ENCODE results near the gene MMEL1. TPM values are rescaled to one million over a fixed set of nuclear protein-coding genes. Genes with fewer than 3 reads are reported as not detected.
A peak's percentile ranks its signal among the peaks of the same experiment; 100 is the strongest.

Gene MMEL1
- total RNA-seq, 2 experiments from 2014 or later: 3.7 to 4.0 TPM

DNA sequence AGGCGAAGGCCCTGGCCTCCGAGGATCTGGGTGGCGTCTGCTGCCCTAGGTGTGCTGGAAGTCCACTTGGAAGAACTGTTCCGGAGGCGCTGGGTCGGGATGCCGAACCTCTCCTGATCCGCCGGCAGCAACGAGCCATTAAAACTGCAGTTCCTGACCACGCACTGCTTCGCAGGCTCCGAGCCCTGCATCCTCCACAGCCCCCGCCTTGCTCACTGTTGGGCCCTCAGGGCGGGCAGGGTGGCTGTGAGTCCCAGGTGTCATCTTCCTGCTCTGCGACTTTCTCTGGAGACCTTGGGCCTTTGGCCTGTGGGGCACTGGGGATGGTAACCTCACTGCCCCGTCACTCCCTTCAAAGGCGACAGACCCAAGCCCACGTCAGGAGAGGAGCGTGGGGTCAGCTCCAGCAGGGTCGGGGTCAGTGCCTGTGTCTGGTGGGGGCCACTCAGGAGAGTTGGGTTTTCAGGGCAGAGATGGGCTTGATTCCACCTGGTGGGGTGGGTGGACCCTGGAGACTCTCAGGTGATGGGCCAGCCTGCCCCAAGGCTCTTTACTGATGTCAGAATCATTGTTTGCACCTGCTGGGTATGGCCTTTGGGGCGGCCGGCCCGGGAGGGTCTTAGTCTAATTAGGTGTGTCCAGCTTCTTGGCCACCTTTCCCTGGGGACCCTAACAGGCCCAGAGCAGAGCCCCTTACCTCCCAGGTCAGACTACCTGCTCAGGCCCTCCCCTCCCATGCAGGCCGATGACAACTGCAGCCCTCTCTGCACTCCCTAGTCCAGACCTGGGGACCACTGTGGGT, 43.2 kb downstream of the MMEL1 start:
- CTCF ChIA-PET: no interaction called here
- Mint-ChIP-seq H3K27ac (no peak overlapping the region), H3K4me1 (ENCODE audit: low read depth) (peaks cover 13% of the 10 kb centered on the region), H3K9me3 (ENCODE audit: insufficient read depth) (no peaks in the 10 kb centered on the region), H3K4me3 (no peak overlapping the region), H3K27me3 (ENCODE audit: low read depth) (no peaks in the 10 kb centered on the region), H3K36me3 (ENCODE audit: low read depth) (peaks cover 6% of the 10 kb centered on the region)
- POLR2A ChIA-PET: no interaction called here
- ATAC-seq (no peak), DNase-seq (no peak)

DNA sequence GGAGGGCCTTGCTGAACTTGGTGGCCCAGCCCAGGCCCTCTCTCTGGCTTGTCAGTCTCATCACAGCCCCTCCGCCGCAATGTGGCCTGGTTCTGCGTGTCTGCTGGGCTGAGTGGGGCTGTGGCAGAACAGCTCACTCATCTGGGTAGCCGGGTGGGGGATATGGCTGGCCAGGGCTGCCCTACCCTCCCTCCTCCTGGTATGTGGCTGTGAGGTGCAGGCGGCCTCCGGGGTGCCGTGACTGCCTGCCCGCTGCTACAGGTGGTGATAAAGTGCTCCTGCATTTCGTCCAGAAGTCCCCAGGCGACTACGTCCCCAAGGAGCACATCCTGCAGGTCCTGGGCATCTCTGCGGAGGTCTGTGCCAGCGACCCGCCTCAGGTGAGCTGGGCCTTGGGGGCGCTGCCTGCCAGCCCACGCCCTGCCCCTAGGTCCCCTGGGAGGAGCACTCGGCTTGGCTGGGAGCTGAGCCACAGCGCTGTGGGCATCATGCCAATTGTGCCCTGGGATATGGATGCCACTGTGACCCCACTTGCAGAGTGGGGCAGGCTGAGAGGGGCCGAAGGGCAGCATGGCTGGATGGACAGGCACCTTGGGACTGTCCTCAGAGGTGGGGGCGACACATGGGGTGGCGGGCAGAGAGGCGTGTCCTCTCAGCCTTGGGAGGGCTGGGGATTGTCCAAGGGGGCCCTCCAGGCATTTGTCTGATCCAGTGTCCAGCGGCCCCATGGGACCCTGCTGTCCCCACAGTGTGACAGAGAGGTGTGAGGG, 44.0 kb downstream of the MMEL1 start:
- ATAC-seq (no peak), DNase-seq (no peak)
- Mint-ChIP-seq H3K27me3 (ENCODE audit: low read depth) (no peaks in the 10 kb centered on the region), H3K36me3 (ENCODE audit: low read depth) (peaks cover 11% of the 10 kb centered on the region), H3K27ac (no peak overlapping the region), H3K4me1 (ENCODE audit: low read depth) (peaks cover 21% of the 10 kb centered on the region), H3K4me3 (peak overlapping the region; percentile 31), H3K9me3 (ENCODE audit: insufficient read depth) (no peaks in the 10 kb centered on the region)
- CTCF ChIA-PET: no interaction called here
- POLR2A ChIA-PET: no interaction called here

DNA sequence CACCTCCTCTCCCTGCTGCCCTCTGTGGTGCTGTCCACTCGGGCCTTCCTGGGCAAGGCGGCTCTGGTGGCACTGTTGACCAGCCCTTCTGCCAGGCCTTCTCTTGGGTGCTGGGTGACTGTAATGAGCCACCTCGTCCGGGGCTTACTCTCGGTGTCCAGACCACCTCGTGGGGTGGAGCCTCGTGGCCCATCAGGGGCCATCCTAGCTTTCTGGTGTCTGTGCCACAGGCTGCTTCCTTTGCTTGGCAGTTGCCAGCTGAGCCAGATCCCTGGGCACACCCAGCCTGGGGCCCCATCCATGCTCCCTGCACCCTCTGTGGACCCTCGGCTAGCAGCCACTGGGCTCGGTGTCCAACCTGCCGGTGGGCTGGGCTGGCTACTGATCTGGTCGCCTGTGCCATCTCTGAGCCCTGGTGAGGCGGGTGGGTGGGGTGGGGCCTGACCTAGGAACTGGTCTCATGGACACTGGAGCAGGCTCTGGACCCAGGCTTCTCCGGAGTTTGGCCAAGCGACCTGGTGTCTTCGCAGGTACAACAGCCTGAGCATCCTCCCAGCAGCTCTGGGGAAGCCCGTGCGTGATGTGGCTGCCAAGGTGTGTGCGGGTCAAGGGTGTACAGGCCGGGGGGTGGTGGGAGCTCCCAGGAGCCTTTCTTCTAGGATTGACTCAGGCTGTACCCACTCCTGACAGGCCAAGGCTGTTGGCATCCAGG, 44.8 kb downstream of the MMEL1 start:
- H3K27me3 Mint-ChIP-seq (ENCODE audit: low read depth): no peaks in the 10 kb centered on the region
- peaks cover 14% of the 10 kb centered on the region for H3K36me3 Mint-ChIP-seq (ENCODE audit: low read depth)
- H3K9me3 Mint-ChIP-seq (ENCODE audit: insufficient read depth): no peaks in the 10 kb centered on the region
- peak overlapping the region; percentile 82 for H3K4me3 Mint-ChIP-seq
- POLR2A ChIA-PET: interaction anchor here (1.4 to 5.1 kb wide), 3 partner anchors 25 to 40 kb away, joined by 12 to 130 read pairs (median 42); partner anchors contain the start of gene TNFRSF14
- DNase-seq: no peak
- CTCF ChIA-PET: interaction anchor here (1.0 to 4.7 kb wide), 3 partner anchors 27 to 172 kb away, joined by 3 to 32 read pairs (median 3); partner anchors contain the start of gene TNFRSF14
- peak overlapping the region; percentile 43 for H3K27ac Mint-ChIP-seq
- H3K4me1 Mint-ChIP-seq (ENCODE audit: low read depth): peaks cover 29% of the 10 kb centered on the region
- no peak for ATAC-seq

DNA sequence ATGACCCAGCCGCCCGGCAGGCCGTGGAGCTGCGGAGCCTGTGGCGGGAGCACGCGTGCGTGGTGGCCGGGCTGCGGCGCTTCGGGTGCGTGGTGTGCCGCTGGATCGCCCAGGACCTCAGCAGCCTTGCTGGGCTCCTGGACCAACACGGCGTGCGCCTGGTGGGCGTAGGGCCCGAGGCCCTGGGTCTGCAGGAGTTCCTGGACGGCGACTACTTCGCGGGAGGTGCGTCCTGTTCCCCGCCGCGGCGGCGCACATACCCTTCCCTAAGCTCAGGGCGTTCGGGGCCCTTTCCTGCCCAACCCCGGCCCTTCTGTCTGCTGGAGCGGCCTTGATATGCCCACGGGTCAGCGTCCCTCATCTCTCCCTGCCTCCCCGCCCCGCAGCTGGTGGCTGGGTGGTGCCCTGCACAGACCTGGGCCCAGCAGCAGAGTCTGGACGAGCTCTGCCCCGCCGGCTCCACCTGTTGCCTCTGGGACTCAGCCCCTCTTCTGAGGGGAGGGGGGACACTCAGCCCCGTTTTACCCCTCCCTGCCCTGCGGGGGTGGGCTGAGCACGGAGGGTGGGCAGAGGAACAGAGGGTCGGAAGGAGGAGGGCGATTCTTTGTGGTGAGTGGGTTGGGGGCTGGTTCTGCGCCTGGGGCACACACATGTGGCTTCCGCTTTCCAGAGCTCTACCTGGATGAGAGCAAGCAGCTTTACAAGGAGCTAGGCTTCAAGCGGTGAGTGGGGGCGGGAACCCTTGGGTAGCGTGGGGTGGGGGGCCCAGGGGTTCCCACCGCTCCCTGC, 45.6 kb downstream of the MMEL1 start:
- H3K9me3 Mint-ChIP-seq (ENCODE audit: insufficient read depth): no peaks in the 10 kb centered on the region

DNA sequence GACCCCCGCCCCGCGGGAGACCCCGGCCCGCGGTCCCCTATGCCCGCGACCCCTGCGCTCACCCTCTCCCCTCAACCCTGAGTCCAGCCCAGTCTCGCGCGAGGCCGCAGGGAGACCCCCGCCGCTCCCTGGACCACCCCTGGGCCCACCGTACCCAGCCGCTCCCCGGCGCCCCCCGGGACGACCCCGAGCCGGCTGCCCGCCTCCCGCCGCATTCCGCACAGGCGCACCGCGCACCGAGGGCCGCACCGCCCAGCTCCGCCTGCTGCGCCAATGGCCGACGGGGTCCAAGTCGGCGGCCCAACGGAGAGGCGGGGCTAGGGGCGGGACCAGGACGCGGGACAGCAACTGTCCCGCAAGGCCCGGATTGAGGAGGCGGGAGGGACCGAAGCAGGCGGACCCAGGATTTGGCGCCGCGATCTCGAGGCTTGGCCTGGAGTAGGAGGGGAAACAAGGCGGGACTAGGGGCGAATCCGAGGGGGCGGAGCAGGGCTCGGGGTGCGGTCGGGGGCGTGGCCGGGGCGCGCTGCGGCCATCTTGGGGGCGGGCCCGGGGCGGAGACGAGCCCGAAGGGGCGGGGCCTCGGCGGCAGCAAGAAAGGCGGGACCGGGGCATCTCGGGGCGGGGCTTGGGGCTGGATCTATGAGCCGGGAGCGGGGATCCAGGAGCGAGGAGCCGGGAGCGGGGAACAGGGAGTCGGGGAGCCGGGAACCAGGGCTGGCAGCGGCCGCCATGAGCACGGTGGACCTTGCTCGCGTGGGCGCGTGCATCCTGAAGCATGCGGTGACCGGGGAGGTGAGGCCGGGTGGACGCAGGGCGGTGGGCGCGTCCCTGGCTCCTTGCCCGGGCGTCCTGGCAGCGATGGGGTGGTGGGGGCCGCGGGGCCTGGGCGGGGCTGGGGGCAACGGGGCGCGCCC, 46.4 kb downstream of the MMEL1 start, which contains the start of gene PRXL2B:
PRXL2B (plus strand) TSS at position 624 of the 917 bp plus-strand sequence; CDS start at position 733, 109 bp downstream.
- ATAC-seq: peak; percentile 86
- Mint-ChIP-seq H3K4me3 (peak within 1 kb of the TSS; percentile 82), H3K4me1 (ENCODE audit: low read depth) (peaks cover 32% of the 10 kb centered on the region), H3K9me3 (ENCODE audit: insufficient read depth) (no peaks in the 10 kb centered on the region), H3K27me3 (ENCODE audit: low read depth) (no peaks in the 10 kb centered on the region), H3K36me3 (ENCODE audit: low read depth) (peaks cover 14% of the 10 kb centered on the region), H3K27ac (peak within 1 kb of the TSS; percentile 93)
- POLR2A ChIA-PET: interaction anchor here (0.9 to 5.1 kb wide), 15 partner anchors 8 to 382 kb away, joined by 3 to 130 read pairs (median 10); partner anchors contain the start of genes MORN1, PANK4, RER1 and TNFRSF14
- DNase-seq: peak; percentile 99
- CTCF ChIA-PET: interaction anchor here (1.0 to 5.0 kb wide), 8 partner anchors 9 to 392 kb away, joined by 3 to 42 read pairs (median 8); partner anchors contain the start of genes FAAP20, PANK4 and TNFRSF14

More for the DNA sequence above, 45.6 kb downstream of the MMEL1 start:
- peak; percentile 1 for ATAC-seq
- POLR2A ChIA-PET: interaction anchor here (0.6 to 5.1 kb wide), 6 partner anchors 9 to 196 kb away, joined by 3 to 130 read pairs (median 14); partner anchors contain the start of genes MORN1, RER1 and TNFRSF14
- Mint-ChIP-seq H3K4me1 (ENCODE audit: low read depth) (peaks cover 27% of the 10 kb centered on the region), H3K4me3 (peak overlapping the region; percentile 82), H3K27me3 (ENCODE audit: low read depth) (no peaks in the 10 kb centered on the region), H3K27ac (peak overlapping the region; percentile 43), H3K36me3 (ENCODE audit: low read depth) (peaks cover 14% of the 10 kb centered on the region)
- peak; percentile 51 for DNase-seq
- CTCF ChIA-PET: interaction anchor here (1.0 to 5.0 kb wide), 4 partner anchors 26 to 171 kb away, joined by 3 to 32 read pairs (median 16); partner anchors contain the start of gene TNFRSF14

DNA sequence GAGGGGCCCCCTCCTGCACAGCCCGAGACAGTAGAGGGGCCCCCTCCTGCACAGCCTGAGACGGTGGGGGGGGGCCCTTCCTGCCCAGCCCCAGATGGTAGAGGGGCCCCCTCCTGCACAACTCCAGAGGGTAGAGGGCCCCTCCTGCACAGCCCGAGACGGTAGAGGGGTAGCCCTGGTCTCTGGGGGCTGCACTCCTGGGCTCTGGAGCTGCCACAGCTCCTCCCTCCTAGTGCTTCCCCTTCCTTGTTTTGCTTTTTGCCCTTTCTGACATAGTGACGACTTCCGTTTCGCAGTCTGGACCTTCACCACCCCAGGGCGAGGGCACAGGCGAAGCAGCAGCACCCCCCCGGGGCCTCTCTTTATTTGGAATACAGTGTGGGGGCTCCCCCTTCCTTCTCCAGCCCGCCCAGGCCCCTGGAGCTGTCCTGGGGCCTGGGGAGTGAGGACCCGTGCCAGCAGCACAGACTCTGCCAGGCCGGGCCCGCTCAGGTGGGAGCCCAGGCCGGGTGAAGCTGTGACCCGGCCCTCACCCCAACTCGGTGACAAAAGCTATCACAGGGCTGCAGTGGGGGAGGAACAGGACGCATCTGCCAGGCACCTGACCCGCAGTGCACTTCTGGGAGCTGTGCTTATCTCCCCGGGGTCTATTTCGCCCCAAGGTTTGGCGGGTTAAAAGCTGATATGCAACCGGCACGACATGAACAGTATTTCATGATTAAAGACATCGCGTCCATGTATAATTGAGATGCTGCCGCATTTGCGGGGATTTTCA, 47.3 kb downstream of the MMEL1 start:
- H3K4me3 Mint-ChIP-seq: peak overlapping the region; percentile 82
- H3K36me3 Mint-ChIP-seq (ENCODE audit: low read depth): peaks cover 14% of the 10 kb centered on the region
- no peaks in the 10 kb centered on the region for H3K9me3 Mint-ChIP-seq (ENCODE audit: insufficient read depth)
- ATAC-seq: peak; percentile 45
- no peaks in the 10 kb centered on the region for H3K27me3 Mint-ChIP-seq (ENCODE audit: low read depth)
- ChIA-PET CTCF (interaction anchor here (0.6 to 5.0 kb wide), 10 partner anchors 8 to 391 kb away, joined by 3 to 42 read pairs (median 6); partner anchors contain the start of genes FAAP20, PANK4, PEX10 and TNFRSF14), POLR2A (interaction anchor here (0.6 to 5.1 kb wide), 20 partner anchors 8 to 381 kb away, joined by 3 to 130 read pairs (median 5); partner anchors contain the start of genes MORN1, PANK4, RER1 and TNFRSF14)
- peak; percentile 83 for DNase-seq
- peak overlapping the region; percentile 93 for H3K27ac Mint-ChIP-seq
- peaks cover 39% of the 10 kb centered on the region for H3K4me1 Mint-ChIP-seq (ENCODE audit: low read depth)

DNA sequence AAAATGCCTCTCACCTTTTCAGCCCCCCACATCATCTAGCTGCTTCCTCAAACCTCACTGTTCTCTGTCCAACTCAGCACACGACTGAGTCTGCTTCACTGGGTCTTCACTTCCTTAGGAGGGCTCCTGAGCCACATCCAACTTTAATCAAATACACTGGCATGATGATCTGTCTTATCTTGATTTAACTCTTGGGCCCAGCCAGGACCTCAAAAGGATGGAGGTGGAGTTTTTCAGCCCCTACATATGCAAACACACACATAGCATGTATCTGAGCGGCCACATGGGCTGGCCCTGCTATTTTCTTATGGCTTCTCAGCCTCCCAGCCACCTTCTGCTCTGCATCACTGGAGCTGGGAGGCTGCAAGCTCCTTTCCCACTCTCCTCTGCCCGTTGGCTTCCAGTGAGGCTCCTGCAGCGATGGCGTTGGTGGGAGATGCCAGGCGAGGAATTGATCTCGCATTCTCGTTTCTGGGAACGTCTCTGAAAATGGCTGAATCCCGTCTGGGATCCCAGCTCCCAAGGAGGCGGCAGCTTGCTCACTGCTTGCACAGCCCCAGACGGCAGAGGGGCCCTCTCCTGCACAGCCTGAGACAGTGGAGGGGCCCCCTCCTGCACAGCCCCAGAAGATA, 48.0 kb downstream of the MMEL1 start:
- ChIA-PET CTCF (interaction anchor here (0.6 to 5.0 kb wide), 10 partner anchors 23 to 390 kb away, joined by 3 to 42 read pairs (median 6); partner anchors contain the start of genes FAAP20, PANK4, PEX10 and TNFRSF14), POLR2A (interaction anchor here (0.6 to 5.1 kb wide), 18 partner anchors 7 to 353 kb away, joined by 3 to 130 read pairs (median 6); partner anchors contain the start of genes MORN1, PANK4, RER1 and TNFRSF14)
- Mint-ChIP-seq H3K36me3 (ENCODE audit: low read depth) (peaks cover 14% of the 10 kb centered on the region), H3K27ac (peak overlapping the region; percentile 93), H3K4me1 (ENCODE audit: low read depth) (peaks cover 42% of the 10 kb centered on the region), H3K9me3 (ENCODE audit: insufficient read depth) (no peaks in the 10 kb centered on the region), H3K27me3 (ENCODE audit: low read depth) (no peaks in the 10 kb centered on the region), H3K4me3 (peak overlapping the region; percentile 82)
- DNase-seq (no peak), ATAC-seq (no peak)

DNA sequence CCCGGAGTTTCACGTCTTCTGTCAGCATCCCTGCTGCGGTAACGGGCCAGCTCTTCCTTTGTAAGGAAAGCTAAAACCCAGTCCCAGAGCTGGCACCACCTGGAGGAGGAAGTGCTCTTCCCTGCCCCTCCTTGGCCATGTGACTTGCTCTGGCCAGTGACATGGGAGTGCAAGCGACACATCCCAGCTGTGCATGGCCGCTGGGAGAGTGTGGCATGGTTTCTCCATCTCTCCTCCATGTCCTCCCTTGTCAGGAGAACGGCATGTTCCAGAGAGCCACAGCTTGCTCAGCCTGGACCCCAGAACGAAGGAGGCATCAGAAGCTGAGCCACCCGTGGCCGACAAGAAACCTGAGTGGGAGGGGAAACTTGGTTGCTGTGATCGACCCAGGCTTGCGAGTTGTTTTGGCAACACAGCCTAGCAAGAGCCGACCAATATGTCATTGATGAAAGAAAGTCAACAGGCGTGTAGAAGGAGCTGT, 48.9 kb downstream of the MMEL1 start:
- Mint-ChIP-seq H3K4me3 (peak overlapping the region; percentile 82), H3K36me3 (ENCODE audit: low read depth) (peaks cover 11% of the 10 kb centered on the region), H3K27me3 (ENCODE audit: low read depth) (no peaks in the 10 kb centered on the region), H3K4me1 (ENCODE audit: low read depth) (peaks cover 50% of the 10 kb centered on the region), H3K9me3 (ENCODE audit: insufficient read depth) (no peaks in the 10 kb centered on the region), H3K27ac (peak overlapping the region; percentile 93)
- ATAC-seq (no peak), DNase-seq (peak; percentile 35)
- POLR2A ChIA-PET: interaction anchor here (1.3 to 5.1 kb wide), 6 partner anchors 13 to 192 kb away, joined by 3 to 130 read pairs (median 28); partner anchors contain the start of genes MORN1, RER1 and TNFRSF14
- CTCF ChIA-PET: interaction anchor here (1.0 to 5.0 kb wide), 7 partner anchors 11 to 389 kb away, joined by 3 to 42 read pairs (median 10); partner anchors contain the start of genes FAAP20 and TNFRSF14

Measured in activated CD8-positive, alpha-beta T cell treated with anti-CD3 and anti-CD28 coated beads, Interleukin-2, amount 10 ng/mL, durations not matched to agents 7 days and 5 days (primary cell).